ENCODE results near the gene NTRK3. TPM values are rescaled to one million over a fixed set of nuclear protein-coding genes. Genes with fewer than 3 reads are reported as not detected.

The NTRK3 gene
- total and polyA plus RNA-seq, 2 of the 8 experiments (the other 6 are each of a cell fraction or from before 2014, with no cell fraction given) = 4.5 to 6.8 TPM

DNA sequence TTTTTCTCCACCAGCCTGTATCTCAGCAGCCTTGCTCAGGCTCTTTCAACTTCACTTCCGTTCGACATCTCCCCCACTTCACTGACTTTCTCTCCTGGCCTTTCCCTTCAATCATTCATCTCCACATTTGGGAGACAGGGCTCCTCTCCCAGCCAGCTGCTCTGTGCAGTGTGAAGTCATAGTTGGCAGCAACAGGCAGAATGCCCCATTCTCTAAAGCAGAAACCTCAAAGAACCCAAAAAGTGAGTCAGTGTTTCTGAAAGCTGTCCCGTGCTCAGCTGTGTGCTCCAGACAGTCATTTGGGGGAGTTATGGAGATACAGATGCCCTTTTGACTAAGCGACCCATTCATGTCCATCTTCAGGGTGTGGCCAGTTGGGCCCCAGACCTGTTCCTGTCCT is 54.3 kb downstream of the NTRK3 start (continued):
- TF ChIP-seq, protein P1, sequence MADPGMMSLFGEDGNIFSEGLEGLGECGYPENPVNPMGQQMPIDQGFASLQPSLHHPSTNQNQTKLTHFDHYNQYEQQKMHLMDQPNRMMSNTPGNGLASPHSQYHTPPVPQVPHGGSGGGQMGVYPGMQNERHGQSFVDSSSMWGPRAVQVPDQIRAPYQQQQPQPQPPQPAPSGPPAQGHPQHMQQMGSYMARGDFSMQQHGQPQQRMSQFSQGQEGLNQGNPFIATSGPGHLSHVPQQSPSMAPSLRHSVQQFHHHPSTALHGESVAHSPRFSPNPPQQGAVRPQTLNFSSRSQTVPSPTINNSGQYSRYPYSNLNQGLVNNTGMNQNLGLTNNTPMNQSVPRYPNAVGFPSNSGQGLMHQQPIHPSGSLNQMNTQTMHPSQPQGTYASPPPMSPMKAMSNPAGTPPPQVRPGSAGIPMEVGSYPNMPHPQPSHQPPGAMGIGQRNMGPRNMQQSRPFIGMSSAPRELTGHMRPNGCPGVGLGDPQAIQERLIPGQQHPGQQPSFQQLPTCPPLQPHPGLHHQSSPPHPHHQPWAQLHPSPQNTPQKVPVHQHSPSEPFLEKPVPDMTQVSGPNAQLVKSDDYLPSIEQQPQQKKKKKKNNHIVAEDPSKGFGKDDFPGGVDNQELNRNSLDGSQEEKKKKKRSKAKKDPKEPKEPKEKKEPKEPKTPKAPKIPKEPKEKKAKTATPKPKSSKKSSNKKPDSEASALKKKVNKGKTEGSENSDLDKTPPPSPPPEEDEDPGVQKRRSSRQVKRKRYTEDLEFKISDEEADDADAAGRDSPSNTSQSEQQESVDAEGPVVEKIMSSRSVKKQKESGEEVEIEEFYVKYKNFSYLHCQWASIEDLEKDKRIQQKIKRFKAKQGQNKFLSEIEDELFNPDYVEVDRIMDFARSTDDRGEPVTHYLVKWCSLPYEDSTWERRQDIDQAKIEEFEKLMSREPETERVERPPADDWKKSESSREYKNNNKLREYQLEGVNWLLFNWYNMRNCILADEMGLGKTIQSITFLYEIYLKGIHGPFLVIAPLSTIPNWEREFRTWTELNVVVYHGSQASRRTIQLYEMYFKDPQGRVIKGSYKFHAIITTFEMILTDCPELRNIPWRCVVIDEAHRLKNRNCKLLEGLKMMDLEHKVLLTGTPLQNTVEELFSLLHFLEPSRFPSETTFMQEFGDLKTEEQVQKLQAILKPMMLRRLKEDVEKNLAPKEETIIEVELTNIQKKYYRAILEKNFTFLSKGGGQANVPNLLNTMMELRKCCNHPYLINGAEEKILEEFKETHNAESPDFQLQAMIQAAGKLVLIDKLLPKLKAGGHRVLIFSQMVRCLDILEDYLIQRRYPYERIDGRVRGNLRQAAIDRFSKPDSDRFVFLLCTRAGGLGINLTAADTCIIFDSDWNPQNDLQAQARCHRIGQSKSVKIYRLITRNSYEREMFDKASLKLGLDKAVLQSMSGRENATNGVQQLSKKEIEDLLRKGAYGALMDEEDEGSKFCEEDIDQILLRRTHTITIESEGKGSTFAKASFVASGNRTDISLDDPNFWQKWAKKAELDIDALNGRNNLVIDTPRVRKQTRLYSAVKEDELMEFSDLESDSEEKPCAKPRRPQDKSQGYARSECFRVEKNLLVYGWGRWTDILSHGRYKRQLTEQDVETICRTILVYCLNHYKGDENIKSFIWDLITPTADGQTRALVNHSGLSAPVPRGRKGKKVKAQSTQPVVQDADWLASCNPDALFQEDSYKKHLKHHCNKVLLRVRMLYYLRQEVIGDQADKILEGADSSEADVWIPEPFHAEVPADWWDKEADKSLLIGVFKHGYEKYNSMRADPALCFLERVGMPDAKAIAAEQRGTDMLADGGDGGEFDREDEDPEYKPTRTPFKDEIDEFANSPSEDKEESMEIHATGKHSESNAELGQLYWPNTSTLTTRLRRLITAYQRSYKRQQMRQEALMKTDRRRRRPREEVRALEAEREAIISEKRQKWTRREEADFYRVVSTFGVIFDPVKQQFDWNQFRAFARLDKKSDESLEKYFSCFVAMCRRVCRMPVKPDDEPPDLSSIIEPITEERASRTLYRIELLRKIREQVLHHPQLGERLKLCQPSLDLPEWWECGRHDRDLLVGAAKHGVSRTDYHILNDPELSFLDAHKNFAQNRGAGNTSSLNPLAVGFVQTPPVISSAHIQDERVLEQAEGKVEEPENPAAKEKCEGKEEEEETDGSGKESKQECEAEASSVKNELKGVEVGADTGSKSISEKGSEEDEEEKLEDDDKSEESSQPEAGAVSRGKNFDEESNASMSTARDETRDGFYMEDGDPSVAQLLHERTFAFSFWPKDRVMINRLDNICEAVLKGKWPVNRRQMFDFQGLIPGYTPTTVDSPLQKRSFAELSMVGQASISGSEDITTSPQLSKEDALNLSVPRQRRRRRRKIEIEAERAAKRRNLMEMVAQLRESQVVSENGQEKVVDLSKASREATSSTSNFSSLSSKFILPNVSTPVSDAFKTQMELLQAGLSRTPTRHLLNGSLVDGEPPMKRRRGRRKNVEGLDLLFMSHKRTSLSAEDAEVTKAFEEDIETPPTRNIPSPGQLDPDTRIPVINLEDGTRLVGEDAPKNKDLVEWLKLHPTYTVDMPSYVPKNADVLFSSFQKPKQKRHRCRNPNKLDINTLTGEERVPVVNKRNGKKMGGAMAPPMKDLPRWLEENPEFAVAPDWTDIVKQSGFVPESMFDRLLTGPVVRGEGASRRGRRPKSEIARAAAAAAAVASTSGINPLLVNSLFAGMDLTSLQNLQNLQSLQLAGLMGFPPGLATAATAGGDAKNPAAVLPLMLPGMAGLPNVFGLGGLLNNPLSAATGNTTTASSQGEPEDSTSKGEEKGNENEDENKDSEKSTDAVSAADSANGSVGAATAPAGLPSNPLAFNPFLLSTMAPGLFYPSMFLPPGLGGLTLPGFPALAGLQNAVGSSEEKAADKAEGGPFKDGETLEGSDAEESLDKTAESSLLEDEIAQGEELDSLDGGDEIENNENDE (IDR thresholded peaks at IDR 0.05; ENCODE audit: insufficient replicate concordance, low read length) = no peak
